PC-3 (cell line): ENCODE data around the gene CBFA2T2. TPM values are rescaled to one million over a fixed set of nuclear protein-coding genes. Genes with fewer than 3 reads are reported as not detected.

Source experiments
- ATAC-seq: fragments of 200-7000 bp; cut with Tn5 transposase; 2 replicates; pipeline ENCODE4 v1.9.1; 2020; ENCODE audit warnings: mild to moderate bottlenecking, moderate library complexity
- BruUV-seq: library from RNA; stranded (reverse); fragments of 400-500 nt; replicated peaks from 2 replicates; lab custom pipeline; 2021; lab: Mats Ljungman, UMichigan
- CTCF ChIA-PET: fragments of 300-600 bp; sonication (Branson Sonifier 250); formaldehyde crosslinking; loops from one replicate; lab custom pipeline; 2022; ENCODE audit warnings: antibody characterized with exemption; lab: Charles Lee
- POLR2A ChIA-PET: fragments of 300-600 bp; sonication (Branson Sonifier 250); formaldehyde crosslinking; loops from one replicate; lab custom pipeline; 2022; ENCODE audit warnings: antibody characterized with exemption; ENCODE audit not compliant: unreplicated experiment; lab: Charles Lee
- DNase-seq: peaks from one replicate; pipeline ENCODE4 v3.0.0-alpha.2; 2015
- H2AFZ ChIP-seq: fragments of 300-600 bp; sonication (generic); 2 replicates; pipeline ENCODE4 v1.6.0; 2016; ENCODE audit warnings: antibody characterized with exemption, low read length
- H3F3A ChIP-seq: fragments of 300-600 bp; sonication (generic); one replicate; pipeline ENCODE4 v1.6.0; 2017; ENCODE audit warnings: antibody characterized with exemption, low read length, control low read depth, mild to moderate bottlenecking; ENCODE audit not compliant: unreplicated experiment
- H3K27ac ChIP-seq: fragments of 300-600 bp; sonication (generic); 2 replicates; pipeline ENCODE4 v1.5.1; 2016; ENCODE audit warnings: mild to moderate bottlenecking, low read length
- H3K27me3 ChIP-seq: fragments of 300-600 bp; sonication (generic); 2 replicates; pipeline ENCODE4 v1.6.1; 2016; ENCODE audit warnings: low read length, mixed read lengths
- H3K36me3 ChIP-seq: fragments of 300-600 bp; sonication (generic); 2 replicates; pipeline ENCODE4 v1.6.1; 2016; ENCODE audit warnings: low read depth, mixed run types, low read length, mixed read lengths
- H3K4me1 ChIP-seq: fragments of 300-600 bp; sonication (generic); 2 replicates; pipeline ENCODE4 v1.5.1; 2016; ENCODE audit warnings: low read length; ENCODE audit not compliant: insufficient read depth
- H3K4me2 ChIP-seq: fragments of 300-600 bp; sonication (generic); 2 replicates; pipeline ENCODE4 v1.6.0; 2016; ENCODE audit warnings: low read length
- H3K4me3 ChIP-seq: fragments of 300-600 bp; sonication (generic); 2 replicates; pipeline ENCODE4 v1.5.1; 2016; ENCODE audit warnings: mild to moderate bottlenecking, low read length, mixed read lengths
- H3K79me2 ChIP-seq: fragments of 300-600 bp; sonication (generic); 2 replicates; pipeline ENCODE4 v1.6.1; 2017; ENCODE audit warnings: low read length, mixed read lengths
- H3K9ac ChIP-seq: fragments of 300-600 bp; sonication (generic); 2 replicates; pipeline ENCODE4 v1.6.0; 2016; ENCODE audit warnings: mild to moderate bottlenecking, low read length
- H3K9me2 ChIP-seq: fragments of 300-600 bp; sonication (generic); replicated peaks from 2 replicates; pipeline ENCODE4 v1.6.1; 2016; ENCODE audit warnings: mixed run types, low read length, mixed read lengths
- H3K9me3 ChIP-seq: fragments of 300-600 bp; sonication (generic); 2 replicates; pipeline ENCODE4 v1.6.1; 2016; ENCODE audit warnings: low read length, mixed read lengths
- H4K20me1 ChIP-seq: fragments of 300-600 bp; sonication (generic); 2 replicates; pipeline ENCODE4 v1.6.1; 2016; ENCODE audit warnings: low read length, mixed read lengths
- CTCF ChIP-seq: fragments of 300-600 bp; sonication (generic); conservative IDR thresholded peaks from 2 replicates; pipeline ENCODE4 v1.5.1; 2017; ENCODE audit warnings: antibody characterized with exemption, low read depth, mild to moderate bottlenecking, low read length
- EZH2 ChIP-seq: fragments of 300-600 bp; sonication (generic); IDR thresholded peaks from one replicate; pipeline ENCODE4 v1.6.1; 2017; ENCODE audit warnings: antibody characterized with exemption, mild to moderate bottlenecking, low read length; ENCODE audit not compliant: unreplicated experiment
- EZH2phosphoT487 ChIP-seq: fragments of 300-600 bp; sonication (generic); IDR thresholded peaks from 2 replicates; pipeline ENCODE4 v1.6.1; 2018; ENCODE audit warnings: mild to moderate bottlenecking, antibody characterized with exemption, low read length, borderline replicate concordance
- intact Hi-C: fragments of 100-400 bp; cut with micrococcal nuclease; formaldehyde crosslinking; loops from 2 replicates; pipeline ENCODE4 v1.9.0; 2023
- total RNA-seq: library from RNA; depleted of rRNA; stranded (reverse); fragments of >200 nt; gene quantifications from 2 replicates; pipeline ENCODE4 v1.2.3, GENCODE V29; 2014

CBFA2T2 gene
- total RNA-seq, 1 experiment from 2014 or later, result 9.7 TPM

GRCh38 chr20:33627577-33628216, 137.8 kb downstream of the CBFA2T2 start:
- DNase-seq (no peak), ATAC-seq (no peak)
- H3K4me3 ChIP-seq, result no peak overlapping the region
- H3F3A ChIP-seq, result no peaks in the 10 kb centered on the region
- H3K36me3 ChIP-seq, result peaks cover 6% of the 10 kb centered on the region; the same call in 1 of the 2 replicates
- H3K4me2 ChIP-seq, result no peak overlapping the region
- no peaks in the 10 kb centered on the region for H3K79me2 ChIP-seq
- intact Hi-C loops, result no loop called here
- no peaks in the 10 kb centered on the region for H4K20me1 ChIP-seq
- no peaks in the 10 kb centered on the region for H3K9me3 ChIP-seq
- no peaks in the 10 kb centered on the region for H3K27me3 ChIP-seq
- H3K9ac ChIP-seq, result no peak overlapping the region
- H3K4me1 ChIP-seq, result no peaks in the 10 kb centered on the region
- no peak overlapping the region for H3K27ac ChIP-seq
- TF ChIP-seq CTCF (no peak), EZH2phosphoT487 (no peak), EZH2 (no peak)
- no peaks in the 10 kb centered on the region for H3K9me2 ChIP-seq
- BruUV-seq, result no TSS peak
- no peak overlapping the region for H2AFZ ChIP-seq
- POLR2A ChIA-PET, result no interaction called here
- CTCF ChIA-PET, result no interaction called here

GRCh38 chr20:33629533-33629932, 139.6 kb downstream of the CBFA2T2 start:
- Histone ChIP-seq H3K9me3 (no peaks in the 10 kb centered on the region), H3F3A (no peaks in the 10 kb centered on the region), H2AFZ (no peak overlapping the region), H3K79me2 (no peaks in the 10 kb centered on the region), H3K4me2 (no peak overlapping the region), H3K27ac (no peak overlapping the region), H3K36me3 (0 out of 2 replicates have a peak, but pooled peaks cover 2% of the 10 kb centered on the region), H3K4me3 (no peak overlapping the region), H3K4me1 (no peaks in the 10 kb centered on the region), H3K9me2 (no peaks in the 10 kb centered on the region), H4K20me1 (no peaks in the 10 kb centered on the region), H3K27me3 (no peaks in the 10 kb centered on the region), H3K9ac (no peak overlapping the region)
- POLR2A ChIA-PET, result no interaction called here
- BruUV-seq, result no TSS peak
- intact Hi-C loops, result no loop called here
- DNase-seq (no peak), ATAC-seq (no peak)
- CTCF ChIA-PET, result no interaction called here
- TF ChIP-seq EZH2 (no peak), CTCF (no peak), EZH2phosphoT487 (no peak)

GRCh38 chr20:33629979-33630378, 140.1 kb downstream of the CBFA2T2 start:
- Histone ChIP-seq H3K79me2 (no peaks in the 10 kb centered on the region), H3K4me2 (no peak overlapping the region), H3F3A (no peaks in the 10 kb centered on the region), H4K20me1 (no peaks in the 10 kb centered on the region), H3K36me3 (no peaks in the 10 kb centered on the region), H3K27ac (no peak overlapping the region), H3K9me2 (no peaks in the 10 kb centered on the region), H3K4me3 (no peak overlapping the region), H2AFZ (no peak overlapping the region), H3K27me3 (no peaks in the 10 kb centered on the region), H3K9me3 (no peaks in the 10 kb centered on the region), H3K4me1 (no peaks in the 10 kb centered on the region), H3K9ac (no peak overlapping the region)
- DNase-seq (no peak), ATAC-seq (no peak)
- ChIA-PET CTCF (no interaction called here), POLR2A (no interaction called here)
- BruUV-seq, result no TSS peak
- TF ChIP-seq EZH2phosphoT487, result no peak
- no peak for TF ChIP-seq EZH2
- no peak for TF ChIP-seq CTCF
- intact Hi-C loops, result no loop called here
